ENCODE measurements around the gene SALL4. TPM values are rescaled to one million over a fixed set of nuclear protein-coding genes. Genes with fewer than 3 reads are reported as not detected.
A peak's percentile ranks its signal among the peaks of the same experiment; 100 is the strongest.
"Not testable (repeated sequence)": the region's sequence is repeated elsewhere in the genome, so short reads cannot be mapped to it uniquely, and the experiment has no call there.

SALL4 gene
- total and polyA plus RNA-seq, 2 experiments from 2014 or later: 122 to 227 TPM

GRCh38 chr20:51740838-51741237, 61.5 kb downstream of the SALL4 start (continued):
- TF ChIP-seq, protein P1, sequence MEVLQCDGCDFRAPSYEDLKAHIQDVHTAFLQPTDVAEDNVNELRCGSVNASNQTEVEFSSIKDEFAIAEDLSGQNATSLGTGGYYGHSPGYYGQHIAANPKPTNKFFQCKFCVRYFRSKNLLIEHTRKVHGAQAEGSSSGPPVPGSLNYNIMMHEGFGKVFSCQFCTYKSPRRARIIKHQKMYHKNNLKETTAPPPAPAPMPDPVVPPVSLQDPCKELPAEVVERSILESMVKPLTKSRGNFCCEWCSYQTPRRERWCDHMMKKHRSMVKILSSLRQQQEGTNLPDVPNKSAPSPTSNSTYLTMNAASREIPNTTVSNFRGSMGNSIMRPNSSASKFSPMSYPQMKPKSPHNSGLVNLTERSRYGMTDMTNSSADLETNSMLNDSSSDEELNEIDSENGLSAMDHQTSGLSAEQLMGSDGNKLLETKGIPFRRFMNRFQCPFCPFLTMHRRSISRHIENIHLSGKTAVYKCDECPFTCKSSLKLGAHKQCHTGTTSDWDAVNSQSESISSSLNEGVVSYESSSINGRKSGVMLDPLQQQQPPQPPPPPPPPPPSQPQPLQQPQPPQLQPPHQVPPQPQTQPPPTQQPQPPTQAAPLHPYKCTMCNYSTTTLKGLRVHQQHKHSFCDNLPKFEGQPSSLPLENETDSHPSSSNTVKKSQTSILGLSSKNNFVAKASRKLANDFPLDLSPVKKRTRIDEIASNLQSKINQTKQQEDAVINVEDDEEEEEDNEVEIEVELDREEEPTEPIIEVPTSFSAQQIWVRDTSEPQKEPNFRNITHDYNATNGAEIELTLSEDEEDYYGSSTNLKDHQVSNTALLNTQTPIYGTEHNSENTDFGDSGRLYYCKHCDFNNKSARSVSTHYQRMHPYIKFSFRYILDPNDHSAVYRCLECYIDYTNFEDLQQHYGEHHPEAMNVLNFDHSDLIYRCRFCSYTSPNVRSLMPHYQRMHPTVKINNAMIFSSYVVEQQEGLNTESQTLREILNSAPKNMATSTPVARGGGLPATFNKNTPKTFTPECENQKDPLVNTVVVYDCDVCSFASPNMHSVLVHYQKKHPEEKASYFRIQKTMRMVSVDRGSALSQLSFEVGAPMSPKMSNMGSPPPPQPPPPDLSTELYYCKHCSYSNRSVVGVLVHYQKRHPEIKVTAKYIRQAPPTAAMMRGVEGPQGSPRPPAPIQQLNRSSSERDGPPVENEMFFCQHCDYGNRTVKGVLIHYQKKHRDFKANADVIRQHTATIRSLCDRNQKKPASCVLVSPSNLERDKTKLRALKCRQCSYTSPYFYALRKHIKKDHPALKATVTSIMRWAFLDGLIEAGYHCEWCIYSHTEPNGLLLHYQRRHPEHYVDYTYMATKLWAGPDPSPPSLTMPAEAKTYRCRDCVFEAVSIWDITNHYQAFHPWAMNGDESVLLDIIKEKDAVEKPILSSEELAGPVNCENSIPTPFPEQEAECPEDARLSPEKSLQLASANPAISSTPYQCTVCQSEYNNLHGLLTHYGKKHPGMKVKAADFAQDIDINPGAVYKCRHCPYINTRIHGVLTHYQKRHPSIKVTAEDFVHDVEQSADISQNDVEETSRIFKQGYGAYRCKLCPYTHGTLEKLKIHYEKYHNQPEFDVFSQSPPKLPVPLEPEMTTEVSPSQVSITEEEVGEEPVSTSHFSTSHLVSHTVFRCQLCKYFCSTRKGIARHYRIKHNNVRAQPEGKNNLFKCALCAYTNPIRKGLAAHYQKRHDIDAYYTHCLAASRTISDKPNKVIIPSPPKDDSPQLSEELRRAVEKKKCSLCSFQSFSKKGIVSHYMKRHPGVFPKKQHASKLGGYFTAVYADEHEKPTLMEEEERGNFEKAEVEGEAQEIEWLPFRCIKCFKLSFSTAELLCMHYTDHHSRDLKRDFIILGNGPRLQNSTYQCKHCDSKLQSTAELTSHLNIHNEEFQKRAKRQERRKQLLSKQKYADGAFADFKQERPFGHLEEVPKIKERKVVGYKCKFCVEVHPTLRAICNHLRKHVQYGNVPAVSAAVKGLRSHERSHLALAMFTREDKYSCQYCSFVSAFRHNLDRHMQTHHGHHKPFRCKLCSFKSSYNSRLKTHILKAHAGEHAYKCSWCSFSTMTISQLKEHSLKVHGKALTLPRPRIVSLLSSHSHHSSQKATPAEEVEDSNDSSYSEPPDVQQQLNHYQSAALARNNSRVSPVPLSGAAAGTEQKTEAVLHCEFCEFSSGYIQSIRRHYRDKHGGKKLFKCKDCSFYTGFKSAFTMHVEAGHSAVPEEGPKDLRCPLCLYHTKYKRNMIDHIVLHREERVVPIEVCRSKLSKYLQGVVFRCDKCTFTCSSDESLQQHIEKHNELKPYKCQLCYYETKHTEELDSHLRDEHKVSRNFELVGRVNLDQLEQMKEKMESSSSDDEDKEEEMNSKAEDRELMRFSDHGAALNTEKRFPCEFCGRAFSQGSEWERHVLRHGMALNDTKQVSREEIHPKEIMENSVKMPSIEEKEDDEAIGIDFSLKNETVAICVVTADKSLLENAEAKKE (CRISPR knock-in tag; IDR thresholded peaks at IDR 0.05): no peak

GRCh38 chr20:51740308-51740707, 62.0 kb downstream of the SALL4 start:
- H2AFZ ChIP-seq; DNase-seq (ENCODE audit: low spot score); H3K4me3 Mint-ChIP-seq; H3K27me3 Mint-ChIP-seq (ENCODE audit: insufficient read depth, low read depth, poor library complexity); H3K4me1 Mint-ChIP-seq; H3K9me2 ChIP-seq (ENCODE audit: insufficient read depth); H3K36me3 Mint-ChIP-seq (ENCODE audit: low read depth); ATAC-seq; H3K4me3 ChIP-seq; H3K4me1 ChIP-seq (ENCODE audit: insufficient read depth); H3K36me3 ChIP-seq (ENCODE audit: insufficient read depth); H3K79me2 ChIP-seq (replicated peaks; ENCODE audit: insufficient read depth); H3K27ac ChIP-seq (ENCODE audit: low read depth); H3F3A ChIP-seq (replicated peaks; ENCODE audit: low read depth); H3K27me3 ChIP-seq (ENCODE audit: insufficient read depth); H3K4me2 ChIP-seq; H3K27ac Mint-ChIP-seq; H3K9me3 Mint-ChIP-seq; H4K20me1 ChIP-seq (replicated peaks; ENCODE audit: insufficient read depth): not testable (repeated sequence)

- DNase-seq (ENCODE audit: low spot score) (no peak), ATAC-seq (no peak)
- Histone ChIP-seq H3K4me2 (no peak overlapping the region), H3F3A (replicated peaks; ENCODE audit: low read depth) (no peaks in the 10 kb centered on the region), H3K27ac (ENCODE audit: low read depth) (no peak overlapping the region), H3K9me2 (ENCODE audit: insufficient read depth) (no peaks in the 10 kb centered on the region), H3K36me3 (ENCODE audit: insufficient read depth) (no peaks in the 10 kb centered on the region), H3K79me2 (replicated peaks; ENCODE audit: insufficient read depth) (no peaks in the 10 kb centered on the region), H3K4me3 (no peak overlapping the region), H2AFZ (no peak overlapping the region), H3K4me1 (ENCODE audit: insufficient read depth) (no peaks in the 10 kb centered on the region), H3K27me3 (ENCODE audit: insufficient read depth) (no peaks in the 10 kb centered on the region), H4K20me1 (replicated peaks; ENCODE audit: insufficient read depth) (no peaks in the 10 kb centered on the region)
- peaks cover 4% of the 10 kb centered on the region; the same call in 1 of the 3 replicates for H3K4me1 Mint-ChIP-seq
- no peak overlapping the region for H3K4me3 Mint-ChIP-seq
- TF ChIP-seq POLR2AphosphoS5 (IDR thresholded peaks at IDR 0.05; ENCODE audit: low read depth): no peak
- TF ChIP-seq JUNB (IDR thresholded peaks at IDR 0.05; ENCODE audit: unreplicated experiment): no peak
- TF ChIP-seq, protein P2, sequence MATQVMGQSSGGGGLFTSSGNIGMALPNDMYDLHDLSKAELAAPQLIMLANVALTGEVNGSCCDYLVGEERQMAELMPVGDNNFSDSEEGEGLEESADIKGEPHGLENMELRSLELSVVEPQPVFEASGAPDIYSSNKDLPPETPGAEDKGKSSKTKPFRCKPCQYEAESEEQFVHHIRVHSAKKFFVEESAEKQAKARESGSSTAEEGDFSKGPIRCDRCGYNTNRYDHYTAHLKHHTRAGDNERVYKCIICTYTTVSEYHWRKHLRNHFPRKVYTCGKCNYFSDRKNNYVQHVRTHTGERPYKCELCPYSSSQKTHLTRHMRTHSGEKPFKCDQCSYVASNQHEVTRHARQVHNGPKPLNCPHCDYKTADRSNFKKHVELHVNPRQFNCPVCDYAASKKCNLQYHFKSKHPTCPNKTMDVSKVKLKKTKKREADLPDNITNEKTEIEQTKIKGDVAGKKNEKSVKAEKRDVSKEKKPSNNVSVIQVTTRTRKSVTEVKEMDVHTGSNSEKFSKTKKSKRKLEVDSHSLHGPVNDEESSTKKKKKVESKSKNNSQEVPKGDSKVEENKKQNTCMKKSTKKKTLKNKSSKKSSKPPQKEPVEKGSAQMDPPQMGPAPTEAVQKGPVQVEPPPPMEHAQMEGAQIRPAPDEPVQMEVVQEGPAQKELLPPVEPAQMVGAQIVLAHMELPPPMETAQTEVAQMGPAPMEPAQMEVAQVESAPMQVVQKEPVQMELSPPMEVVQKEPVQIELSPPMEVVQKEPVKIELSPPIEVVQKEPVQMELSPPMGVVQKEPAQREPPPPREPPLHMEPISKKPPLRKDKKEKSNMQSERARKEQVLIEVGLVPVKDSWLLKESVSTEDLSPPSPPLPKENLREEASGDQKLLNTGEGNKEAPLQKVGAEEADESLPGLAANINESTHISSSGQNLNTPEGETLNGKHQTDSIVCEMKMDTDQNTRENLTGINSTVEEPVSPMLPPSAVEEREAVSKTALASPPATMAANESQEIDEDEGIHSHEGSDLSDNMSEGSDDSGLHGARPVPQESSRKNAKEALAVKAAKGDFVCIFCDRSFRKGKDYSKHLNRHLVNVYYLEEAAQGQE (IDR thresholded peaks at IDR 0.05; ENCODE audit: unreplicated experiment): no peak
- TF ChIP-seq EZH2phosphoT487 (IDR thresholded peaks at IDR 0.05; ENCODE audit: unreplicated experiment): no peak
- no peak for TF ChIP-seq ZNF114 (CRISPR knock-in tag; IDR thresholded peaks at IDR 0.05)
- H3K36me3 Mint-ChIP-seq (ENCODE audit: low read depth): no peaks in the 10 kb centered on the region
- peaks cover 3% of the 10 kb centered on the region for H3K27me3 Mint-ChIP-seq (ENCODE audit: insufficient read depth, low read depth, poor library complexity)
- H3K9me3 Mint-ChIP-seq: no peaks in the 10 kb centered on the region
- H3K27ac Mint-ChIP-seq: peak overlapping the region; percentile 70
Observed at GRCh38 chr20:51739722-51740249, 62.5 kb downstream of the SALL4 start.

Data from GM23338 (cell line).